ENCODE data around the gene B3GNT9.

GRCh38 chr16:67155295-67156142 lies 4.7 kb upstream of the B3GNT9 start:
- TF ChIP-seq CTCF (conservative IDR thresholded peaks at IDR 0.05; ENCODE audit: low read depth, low read length) (peak; percentile 75), EZH2 (IDR thresholded peaks at IDR 0.05; ENCODE audit: borderline replicate concordance, low read depth, low read length, poor library complexity, severe bottlenecking) (no peak)

Data from A673 (cell line).